Measurements from ENCODE around the gene SCN1B.

Gene SCN1B

GRCh38 chr19:35088131-35088913 lies 58.1 kb downstream of the SCN1B start:
- no peak for DNase-seq
- Mint-ChIP-seq H3K4me3 (no peak overlapping the region), H3K4me1 (peaks cover 15% of the 10 kb centered on the region), H3K36me3 (ENCODE audit: low read depth) (no peaks in the 10 kb centered on the region), H3K27me3 (peaks cover 6% of the 10 kb centered on the region), H3K9me3 (no peaks in the 10 kb centered on the region), H3K27ac (no peak overlapping the region)
- no peak for ATAC-seq

- no peaks in the 10 kb centered on the region for H3K9me3 Mint-ChIP-seq
- H3K36me3 Mint-ChIP-seq (ENCODE audit: low read depth): no peaks in the 10 kb centered on the region
Observed at GRCh38 chr19:35089554-35089953, 59.3 kb downstream of the SCN1B start.

More at GRCh38 chr19:35089554-35089953, 59.3 kb downstream of the SCN1B start:
- H3K4me3 Mint-ChIP-seq: no peak overlapping the region
- ATAC-seq: no peak
- H3K27ac Mint-ChIP-seq: no peak overlapping the region
- H3K4me1 Mint-ChIP-seq: peaks cover 11% of the 10 kb centered on the region
- peaks cover 6% of the 10 kb centered on the region for H3K27me3 Mint-ChIP-seq
- no peak for DNase-seq
